Activated T-helper 9 cell treated with anti-CD3 and anti-CD28 coated beads, Interleukin-2, amount 50 U/mL, for 16 hours (primary cell): Measurements from ENCODE around the gene SRSF1.
"Not testable (repeated sequence)": the region's sequence is repeated elsewhere in the genome, so short reads cannot be mapped to it uniquely, and the experiment has no call there.

Experiments
- DNase-seq: peaks from one replicate; pipeline ENCODE4 v3.0.0-alpha.2; 2020; ENCODE audit warnings: low read depth

SRSF1 gene

DNA sequence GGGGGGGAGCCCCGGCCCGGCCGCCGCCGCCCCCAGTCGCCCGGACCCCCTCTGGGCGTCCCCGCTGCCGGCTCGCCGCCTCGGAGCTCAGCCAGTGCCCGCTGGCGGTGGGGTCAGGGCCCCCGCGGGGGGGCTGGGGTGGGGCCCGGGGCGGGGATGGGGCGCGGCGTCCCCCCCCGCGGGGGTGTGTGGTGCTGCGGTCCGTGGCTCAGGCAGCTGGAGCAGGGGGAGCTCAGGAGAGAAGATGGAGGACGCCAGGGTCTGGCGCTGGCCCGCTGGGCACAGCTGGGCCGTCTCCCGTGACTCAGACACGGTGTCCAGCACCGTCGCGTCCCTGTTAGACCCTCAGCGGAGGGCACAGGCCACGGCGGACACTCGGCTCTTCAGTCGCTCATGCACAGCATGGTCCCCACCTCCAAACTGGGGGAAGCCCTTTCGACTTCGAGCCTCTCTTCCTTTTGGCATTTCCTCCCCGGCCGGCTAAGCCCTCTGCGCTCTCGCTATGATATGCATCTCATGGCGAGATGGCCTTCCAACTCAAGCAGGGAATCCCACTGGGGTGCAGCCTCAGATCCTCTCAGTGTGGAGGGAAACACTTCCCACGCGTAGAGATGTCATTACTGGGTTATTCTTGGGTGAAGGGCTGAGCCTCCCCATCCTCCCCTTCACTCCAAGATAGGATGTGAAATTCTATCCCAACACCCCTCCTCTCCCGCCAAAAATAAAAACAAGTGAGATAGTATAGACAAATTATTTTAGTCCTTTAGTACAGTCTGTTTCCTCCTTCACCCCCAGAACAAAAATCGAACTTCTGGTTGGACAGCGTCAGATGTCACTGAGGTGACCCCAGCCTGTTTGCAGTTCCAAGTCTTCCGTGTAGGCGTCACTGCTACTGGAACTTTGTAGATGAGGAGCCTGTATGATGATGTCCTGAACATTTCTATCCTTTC is 18.5 kb downstream of the SRSF1 start:
- DNase-seq: peak; percentile 4

DNA sequence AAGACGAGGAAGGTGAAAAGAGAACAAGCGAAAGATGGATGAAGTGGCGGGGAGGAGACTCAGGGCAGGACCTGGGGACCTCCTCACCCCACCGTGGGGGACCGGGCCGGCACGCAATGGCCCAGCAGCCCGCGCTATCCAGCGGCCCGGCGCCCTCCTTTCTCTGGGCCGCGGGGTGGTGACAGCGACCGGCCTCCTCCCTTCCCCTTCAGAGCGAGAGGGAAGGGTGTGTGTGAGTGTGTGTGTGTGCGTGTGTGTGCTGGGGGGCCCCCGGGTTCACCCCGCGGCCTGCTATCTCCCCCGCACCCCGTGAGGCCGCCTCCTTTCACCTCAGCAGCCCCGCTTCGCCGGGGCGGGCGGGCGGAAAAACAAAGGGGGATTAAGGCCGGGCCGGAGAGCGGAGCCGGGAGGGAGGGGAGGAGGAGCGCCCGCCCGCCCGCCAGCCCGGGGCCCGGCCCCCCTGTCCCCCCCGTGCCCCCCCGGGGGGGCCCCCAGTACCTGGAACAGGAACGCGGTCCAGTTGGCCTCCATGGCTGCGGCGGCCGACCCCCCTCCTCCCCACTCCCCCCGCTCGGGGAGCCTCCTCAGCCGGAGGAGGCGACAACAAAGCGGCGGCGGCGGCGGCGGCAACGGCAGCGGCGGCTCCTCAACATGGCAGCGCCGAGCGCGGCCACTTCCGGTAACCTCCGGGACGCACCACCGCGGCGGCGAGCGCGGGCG is 19.3 kb downstream of the SRSF1 start, which contains the start of gene VEZF1:
Gene VEZF1, minus strand, starts transcription at position 674 of the 720 bp plus-strand sequence. Its CDS starts 143 bp downstream, at position 531.
- DNase-seq: peak; percentile 73

DNA sequence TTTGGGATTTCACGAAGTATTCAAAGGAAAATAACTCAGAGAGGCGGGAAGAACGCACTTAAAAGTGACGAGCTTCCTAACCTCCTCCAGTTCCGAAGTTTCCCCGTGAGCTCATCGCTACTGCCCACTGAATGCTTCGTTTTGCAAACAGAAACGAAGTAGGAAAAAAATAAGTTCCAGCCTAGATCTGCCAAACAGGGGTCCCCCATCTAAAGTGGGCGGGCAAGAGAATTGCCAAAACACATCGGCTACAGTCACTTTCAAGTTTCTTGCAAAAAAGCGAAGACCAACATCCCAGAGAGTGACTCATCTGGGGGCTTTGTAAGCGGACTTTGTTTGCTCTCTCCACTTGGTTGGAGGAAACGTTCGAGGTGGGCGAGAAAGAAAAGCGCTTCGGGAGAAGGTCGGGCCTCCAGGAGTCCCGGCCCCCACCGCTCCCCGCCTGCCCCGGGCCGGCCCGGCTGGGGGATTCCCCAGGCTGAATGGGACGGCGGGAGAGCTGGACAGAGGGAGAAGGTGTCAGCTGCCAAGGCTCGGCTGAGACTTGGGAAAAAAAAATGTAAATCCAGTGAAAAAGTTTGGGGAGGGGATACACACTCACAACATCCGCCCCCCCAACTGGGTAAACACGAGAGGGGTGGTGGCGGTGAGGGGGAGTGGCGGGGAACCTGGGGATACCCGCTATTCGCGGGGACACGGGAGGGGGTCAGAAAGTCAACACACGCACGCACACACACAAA is 20.0 kb downstream of the SRSF1 start:
- peak; percentile 16 for DNase-seq

DNA sequence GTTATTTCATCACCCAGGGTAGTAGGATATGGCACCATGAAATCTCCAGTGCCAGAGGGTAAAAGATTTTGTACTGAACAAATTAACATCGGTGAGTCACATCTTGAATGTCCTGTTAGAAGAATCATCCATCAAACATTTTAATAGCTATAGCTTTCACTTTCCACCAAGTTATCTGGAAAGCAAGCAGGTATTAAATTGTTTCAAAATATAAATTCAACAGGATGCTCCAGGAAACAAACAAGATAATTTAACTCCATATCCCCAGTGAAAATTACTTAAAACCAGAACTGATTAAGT is 21.4 kb downstream of the SRSF1 start:
- DNase-seq: no peak

DNA sequence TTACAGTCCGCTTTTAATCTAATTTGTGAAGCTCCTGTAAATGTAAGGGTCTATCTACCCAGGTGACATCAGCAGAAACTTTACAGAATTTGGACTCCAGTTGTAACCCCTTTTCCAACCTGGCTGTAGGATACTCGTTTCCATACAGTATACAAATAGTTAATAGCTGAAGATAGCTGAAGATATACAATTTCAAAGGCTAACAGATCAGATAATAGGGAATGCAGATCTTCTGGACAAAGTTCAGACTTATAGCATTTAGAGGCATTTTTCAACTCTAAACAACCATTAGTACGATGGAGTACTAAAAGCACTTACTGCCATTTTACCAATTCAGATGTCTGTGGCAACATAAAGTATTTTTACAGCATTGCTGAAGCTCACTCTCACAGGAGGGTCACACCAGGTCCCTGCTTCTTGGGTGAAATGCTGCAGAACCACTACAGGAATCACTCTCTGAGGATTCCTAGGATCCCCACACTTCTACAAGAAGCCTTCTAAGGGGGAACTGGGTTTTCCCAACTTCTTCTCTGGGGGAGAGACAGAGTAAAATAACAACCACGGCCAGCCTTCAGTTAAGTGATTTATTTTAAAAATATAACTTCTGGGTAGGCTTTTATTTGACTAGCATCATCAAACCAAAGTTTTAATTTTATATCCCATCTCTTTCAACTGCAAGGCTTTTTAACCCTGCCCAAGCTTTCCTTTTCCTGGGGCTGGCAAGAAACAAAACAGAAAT is 21.9 kb downstream of the SRSF1 start:
- no peak for DNase-seq

DNA sequence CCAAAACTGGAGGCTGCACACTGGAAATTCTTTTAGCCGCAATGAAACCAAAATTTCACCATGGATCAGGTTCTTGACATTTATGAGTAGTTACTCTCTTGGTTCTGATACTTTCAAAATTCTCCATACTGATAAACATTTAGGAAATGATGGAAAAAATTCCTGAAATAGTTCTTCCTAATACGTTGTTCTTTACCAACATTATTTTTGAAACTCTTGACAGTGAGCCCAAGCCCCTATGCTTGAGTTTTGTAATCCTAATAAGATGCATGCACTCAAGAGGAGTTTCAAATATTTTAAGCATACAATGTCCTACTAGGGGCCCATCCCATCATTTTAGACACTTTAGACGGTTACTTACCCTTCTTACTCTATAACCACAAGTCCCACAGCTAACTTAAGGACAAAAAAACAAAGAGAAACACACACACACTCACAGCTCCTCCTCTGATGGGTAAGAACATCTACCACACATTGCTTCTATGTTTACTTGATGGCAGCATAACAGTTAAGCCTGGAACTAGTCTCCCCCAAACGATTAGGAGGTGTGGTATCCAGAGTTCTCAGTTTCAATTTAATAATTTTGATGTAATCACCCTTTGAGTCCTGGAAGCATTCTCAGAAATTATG is 22.7 kb downstream of the SRSF1 start:
- no peak for DNase-seq

DNA sequence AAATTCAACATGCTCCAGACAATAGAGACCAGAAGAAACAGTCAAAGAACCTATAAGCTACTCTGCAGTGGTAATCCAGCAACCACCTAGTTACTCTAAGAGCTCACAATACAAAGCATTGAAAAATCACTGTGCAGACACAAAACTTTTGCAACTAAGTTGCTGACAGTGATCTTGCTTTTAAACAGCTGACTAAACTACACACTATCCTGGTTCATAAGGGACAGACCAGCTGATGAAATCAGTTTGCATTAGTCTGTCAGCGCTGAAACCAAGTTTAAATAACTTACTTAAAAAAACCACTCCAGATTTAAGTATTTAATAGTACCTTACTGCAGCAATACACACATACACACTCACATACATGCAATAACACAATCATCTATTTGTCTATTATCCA is 23.6 kb downstream of the SRSF1 start:
- DNase-seq: no peak

DNA sequence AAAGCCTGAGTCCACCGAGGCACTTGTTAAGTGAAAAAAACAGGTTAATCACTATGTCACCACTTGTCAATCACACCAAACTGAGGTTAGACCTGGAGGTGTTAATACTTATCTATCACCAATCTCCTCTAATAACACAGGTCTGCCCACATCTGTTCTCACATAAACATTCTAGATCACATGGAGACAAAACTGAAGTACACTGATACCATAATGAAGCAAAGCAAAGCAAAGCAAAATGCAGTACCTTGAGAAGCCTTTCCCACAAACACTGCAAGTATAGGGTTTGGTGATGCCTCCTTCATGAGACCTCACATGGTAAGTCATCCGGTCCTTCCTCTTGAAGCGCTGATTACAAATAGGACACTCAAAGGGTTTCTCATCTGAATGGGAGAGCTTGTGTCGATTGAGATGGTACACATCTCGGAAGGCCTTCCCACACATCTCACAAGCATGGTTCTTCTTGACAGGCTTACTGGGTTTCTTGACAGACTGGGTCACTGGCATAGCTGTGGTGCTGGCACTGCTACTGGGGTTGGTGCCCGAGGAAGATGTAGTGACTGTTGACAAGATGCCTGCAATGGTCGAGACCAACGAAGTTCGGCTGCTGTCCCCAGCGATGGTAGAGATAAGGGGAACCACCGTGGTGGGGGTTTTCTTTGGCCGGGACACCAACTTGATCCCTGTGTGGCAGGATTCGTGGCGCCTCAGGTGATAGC is 24.4 kb downstream of the SRSF1 start:
- DNase-seq: no peak

DNA sequence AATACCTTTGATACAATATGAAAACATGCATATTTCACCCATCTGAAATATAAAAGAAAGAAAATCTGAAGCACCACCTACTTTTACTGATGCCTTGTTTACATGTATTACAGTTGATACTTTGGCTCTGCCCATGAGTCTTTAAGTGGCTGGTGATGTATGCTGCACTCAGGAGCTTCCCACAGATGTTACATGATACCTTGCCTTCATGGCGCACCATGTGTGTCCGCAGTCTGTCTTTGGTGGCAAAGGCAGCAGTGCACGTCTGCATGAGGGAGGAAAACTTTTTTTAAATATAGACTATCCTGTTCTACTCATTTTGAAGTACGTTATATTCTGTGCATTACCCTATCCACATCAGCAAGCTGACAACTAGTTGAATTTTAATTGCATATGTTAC is 26.5 kb downstream of the SRSF1 start:
- no peak for DNase-seq

DNA sequence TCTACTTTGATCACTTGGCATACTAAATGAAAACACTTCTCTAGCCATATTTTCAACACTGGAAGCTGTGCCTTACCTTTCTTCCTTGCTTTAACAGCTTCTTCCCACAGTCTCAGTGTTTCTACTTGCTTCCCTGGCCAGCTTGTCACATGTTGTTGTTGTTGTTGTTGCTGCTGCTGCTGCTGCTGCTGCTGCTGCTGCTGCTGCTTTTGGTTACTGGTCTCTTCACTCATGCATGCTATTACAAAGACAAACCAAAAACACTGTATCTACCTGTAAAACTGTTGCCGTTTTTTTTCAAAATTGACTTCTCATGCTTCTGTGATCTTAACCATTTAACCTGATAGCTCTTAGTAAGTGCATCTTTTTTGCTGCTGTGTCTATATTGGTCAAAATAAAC is 28.0 kb downstream of the SRSF1 start:
- no peak for DNase-seq

DNA sequence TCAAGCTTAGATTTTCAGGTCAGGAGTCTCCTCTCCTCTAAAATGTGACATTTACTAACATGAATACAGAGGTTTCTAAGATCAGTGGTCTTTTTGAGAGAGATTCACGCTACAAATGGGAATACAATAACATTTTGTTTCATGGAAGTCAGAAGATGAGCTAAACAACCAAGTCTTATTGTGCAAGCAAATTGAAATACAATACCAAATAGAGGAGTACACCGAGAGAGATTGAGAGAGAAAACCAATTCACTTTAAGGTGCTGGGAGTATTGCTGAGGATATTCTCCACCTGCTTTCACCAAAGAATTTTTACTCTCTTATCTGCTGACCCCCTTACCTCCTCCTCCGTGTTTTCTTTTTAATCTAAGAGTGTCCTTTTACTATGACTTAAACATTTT is 30.5 kb downstream of the SRSF1 start:
- DNase-seq: no peak

DNA sequence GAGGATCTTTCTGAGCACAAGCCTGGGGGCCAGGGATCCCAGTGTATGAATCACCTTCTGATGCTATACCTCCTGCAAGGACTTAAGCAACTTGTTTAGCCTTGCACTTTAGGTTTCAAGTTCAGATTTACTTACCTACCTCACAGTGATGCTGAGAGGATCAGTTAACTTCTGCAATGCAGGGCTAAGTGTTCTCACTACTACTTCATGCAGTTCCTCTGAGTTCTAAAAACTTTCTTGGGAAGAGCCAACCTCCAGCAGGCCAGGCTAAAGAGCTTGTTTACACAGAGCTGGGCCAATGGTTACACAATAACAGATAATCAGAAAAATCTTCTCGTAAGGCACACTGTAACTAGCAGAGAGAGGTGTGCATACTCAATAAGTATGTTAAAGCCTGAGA is 32.0 kb downstream of the SRSF1 start:
- no peak for DNase-seq

DNA sequence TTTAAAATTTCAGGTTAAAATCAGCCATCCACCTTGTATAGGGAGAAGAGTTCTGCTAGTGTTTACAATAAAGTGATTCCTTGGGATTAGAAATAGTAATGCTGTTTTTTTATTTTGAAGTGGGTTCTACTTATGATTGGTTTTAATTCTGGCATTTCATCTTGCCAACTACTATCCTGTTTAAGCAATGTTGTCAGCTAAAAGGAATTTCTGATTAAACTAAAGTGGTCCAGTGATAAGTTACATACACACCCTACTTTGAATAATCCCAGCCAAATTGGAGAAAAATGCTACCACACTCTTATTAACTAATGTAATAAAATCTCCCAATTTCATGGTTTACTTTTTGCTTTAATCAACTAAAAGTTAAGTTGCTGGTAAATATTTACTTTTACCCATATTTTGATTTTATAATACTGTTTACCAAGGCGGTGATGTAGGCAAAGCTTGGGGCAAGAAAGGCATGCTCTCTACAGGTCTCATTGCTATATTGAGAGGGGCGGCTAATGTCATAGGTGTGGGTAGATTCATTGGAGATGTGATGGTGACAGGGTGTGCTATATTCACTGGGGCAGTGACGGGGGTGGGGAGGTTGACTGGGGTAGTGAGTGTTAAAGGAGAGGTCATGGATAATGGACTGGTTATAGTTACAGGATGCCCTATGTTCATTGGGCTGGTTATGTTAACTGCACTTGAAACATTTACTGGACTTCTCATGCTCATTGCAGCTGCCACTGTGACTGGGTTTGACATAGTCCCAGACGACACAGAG is 32.8 kb downstream of the SRSF1 start:
- not testable (repeated sequence) for DNase-seq

DNA sequence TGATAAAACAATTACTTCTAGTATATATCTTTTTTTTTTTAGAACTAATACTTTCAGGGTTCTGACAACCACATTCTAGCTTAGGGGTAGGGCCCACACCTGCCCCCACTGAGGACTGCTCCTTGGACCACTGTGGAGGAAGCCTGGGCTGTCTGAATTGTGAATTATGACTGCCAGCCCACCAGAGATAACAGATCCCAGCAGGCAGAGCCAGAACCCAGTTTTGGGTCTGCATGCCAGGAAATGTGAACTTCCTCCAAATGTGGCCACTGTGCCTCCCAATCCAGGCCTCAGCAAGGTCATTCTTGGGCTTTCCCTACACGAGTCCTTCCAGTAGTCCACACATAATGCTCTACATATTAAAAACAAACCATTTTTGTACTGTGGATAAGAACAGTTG is 34.9 kb downstream of the SRSF1 start:
- no peak for DNase-seq

DNA sequence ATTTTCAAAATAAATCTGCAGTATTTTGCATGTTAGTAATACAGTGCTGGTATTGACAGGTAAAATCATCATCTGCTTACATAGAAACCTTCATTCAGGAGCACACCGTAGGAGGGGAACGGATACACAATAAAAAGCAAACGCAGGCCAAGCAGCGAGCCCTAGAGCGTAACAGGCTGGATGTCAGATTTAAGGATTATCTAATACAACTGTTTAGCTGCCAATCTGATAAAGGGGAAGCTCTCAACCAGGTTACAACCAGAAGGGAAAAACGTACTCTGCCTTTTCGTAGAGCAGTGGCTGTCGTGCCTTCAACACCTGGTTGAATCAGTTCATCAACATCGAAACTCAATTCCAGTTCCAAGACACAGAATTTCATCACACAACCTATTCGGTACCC is 35.5 kb downstream of the SRSF1 start:
- no peak for DNase-seq

DNA sequence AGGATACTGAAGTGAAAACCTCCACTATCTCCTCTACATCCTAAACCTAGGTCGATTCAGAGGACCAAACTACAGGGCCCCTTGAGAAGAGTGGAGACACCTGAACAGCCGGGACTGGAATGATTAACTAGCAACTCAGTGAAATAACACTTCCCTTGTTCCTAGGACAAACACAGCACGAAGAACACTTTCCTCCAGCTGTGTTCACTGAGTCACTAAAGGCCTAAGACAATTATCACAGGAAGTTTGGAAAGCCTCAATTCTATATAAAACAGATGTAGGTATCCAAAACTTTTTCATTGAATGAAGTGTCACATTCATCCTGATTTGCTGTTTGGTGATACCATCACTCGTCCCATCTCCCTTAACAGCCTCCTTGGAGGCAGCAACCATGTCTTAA is 36.3 kb downstream of the SRSF1 start:
- no peak for DNase-seq

DNA sequence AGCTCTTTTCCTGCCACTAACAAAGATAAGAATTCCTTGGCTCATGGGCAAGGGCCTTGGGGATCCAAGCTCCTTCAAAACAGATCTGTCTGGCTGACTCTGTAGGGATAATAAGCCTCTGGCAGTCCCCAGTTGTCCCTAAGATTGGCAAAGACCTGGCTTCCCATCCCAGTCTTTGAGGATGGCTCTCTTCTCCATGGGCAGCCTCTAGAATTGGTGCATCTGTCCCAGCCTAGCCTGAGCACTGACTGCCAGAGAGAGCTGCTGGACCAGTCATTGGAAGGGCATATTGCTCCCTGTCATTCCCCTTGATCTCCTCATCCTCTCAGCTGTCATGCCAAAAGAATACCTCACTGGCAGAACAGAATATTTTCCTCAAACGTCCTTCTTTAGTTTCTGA is 38.6 kb downstream of the SRSF1 start:
- no peak for DNase-seq

DNA sequence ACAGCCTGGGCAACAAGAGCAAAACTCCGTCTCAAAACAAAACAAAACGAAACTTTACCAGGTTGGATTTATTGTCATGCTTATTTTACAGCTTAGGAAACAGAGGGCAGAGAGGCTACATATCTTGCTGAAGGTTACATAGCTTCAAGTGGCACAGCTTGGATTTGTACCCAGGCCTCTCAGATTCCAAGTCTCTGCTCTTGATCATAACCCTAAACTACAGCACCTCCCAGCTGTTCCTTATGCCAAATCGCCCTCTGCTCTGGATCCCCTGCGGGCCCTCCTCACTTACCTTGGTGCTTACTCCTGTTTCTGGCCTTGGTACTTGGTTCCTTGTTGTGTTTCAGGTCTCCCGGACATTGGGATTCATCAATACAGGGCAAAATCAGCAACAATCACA is 40.2 kb downstream of the SRSF1 start:
- DNase-seq: no peak

DNA sequence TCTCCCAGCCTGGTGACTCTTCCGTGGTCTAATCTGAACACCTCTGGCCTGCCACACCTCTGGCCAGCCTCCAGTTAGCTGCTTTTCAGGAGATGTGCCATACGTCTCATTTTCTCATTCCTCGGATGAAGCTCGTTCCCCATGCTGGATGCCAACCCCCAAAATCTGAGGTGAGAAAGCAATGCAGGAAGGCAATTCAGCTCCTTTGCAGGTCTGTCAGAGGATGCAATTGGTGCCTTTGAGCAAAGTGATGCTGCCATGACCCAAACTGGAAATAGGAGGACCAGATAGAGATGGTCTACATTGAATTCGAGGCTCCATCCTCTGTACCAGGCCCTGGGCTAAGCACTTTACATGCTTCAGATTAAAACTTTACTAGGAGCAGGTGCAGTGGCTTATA is 40.8 kb downstream of the SRSF1 start:
- no peak for DNase-seq

DNA sequence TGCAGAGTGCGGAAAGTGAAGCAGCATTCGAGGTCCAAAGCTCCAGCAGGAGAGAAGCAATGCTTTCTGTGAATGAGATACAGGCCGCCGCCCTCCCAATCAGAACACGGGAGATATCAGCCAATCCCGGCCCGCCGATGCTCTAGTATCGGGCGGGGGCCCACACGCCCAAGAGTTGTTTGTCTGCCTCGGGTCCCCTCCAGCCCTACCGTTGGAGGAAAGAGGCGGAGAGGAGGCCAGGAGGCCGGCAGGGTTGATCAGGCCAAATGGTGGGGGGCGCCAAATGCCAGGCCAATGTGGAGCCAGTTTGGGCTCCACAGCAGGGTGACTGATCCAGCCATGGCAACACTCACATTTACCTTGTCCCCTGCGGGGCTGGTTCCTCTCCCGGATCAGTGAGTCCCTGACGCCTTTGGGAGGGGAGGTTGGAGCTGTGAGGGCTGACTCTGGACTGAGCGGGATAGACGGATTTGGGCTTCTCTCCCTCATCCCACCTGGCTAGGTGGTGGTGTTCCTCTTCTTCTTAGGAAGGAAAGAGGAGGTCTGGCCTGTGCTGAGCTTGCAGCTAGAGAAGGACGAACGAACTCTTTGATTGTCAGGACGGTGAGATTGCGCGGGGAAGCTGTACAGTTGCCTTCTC is 41.4 kb downstream of the SRSF1 start:
- no peak for DNase-seq
